ENCODE results near the gene MLH3.
A peak's percentile ranks its signal among the peaks of the same experiment; 100 is the strongest.

The MLH3 gene

DNA sequence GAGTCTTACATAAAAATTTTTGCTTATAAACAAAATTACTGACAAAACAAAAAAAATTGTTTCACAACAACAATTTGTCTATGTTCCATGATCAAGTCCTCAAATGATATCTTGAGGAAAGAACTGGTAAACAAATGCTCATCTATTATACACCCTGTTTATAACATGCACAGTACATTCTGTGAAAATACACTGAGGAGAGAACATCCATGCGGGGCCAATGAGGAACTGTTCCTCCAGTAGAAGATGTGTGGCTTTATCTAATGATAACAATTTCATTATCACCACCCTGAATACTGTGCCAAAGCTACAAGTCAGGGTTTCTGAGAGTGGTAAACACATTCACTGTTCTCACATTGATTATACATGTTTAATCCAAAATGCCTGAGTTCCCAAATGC lies 10.8 kb downstream of the MLH3 start:
- no peak for TF ChIP-seq CTCF (conservative IDR thresholded peaks at IDR 0.05; ENCODE audit: low read length)
- no peak for DNase-seq (ENCODE audit: low read depth)
- no peak overlapping the region for H3K4me3 ChIP-seq (ENCODE audit: low read length)

GRCh38 chr14:75032939-75033338 lies 18.3 kb downstream of the MLH3 start:
- DNase-seq (ENCODE audit: low read depth) = no peak
- H3K4me3 ChIP-seq (ENCODE audit: low read length) = no peak overlapping the region
- no peak for TF ChIP-seq CTCF (conservative IDR thresholded peaks at IDR 0.05; ENCODE audit: low read length)

GRCh38 chr14:75030147-75030546 lies 21.1 kb downstream of the MLH3 start:
- H3K4me3 ChIP-seq (ENCODE audit: low read length) = no peak overlapping the region
- DNase-seq (ENCODE audit: low read depth) = no peak
- no peak for TF ChIP-seq CTCF (conservative IDR thresholded peaks at IDR 0.05; ENCODE audit: low read length)

- TF ChIP-seq CTCF (conservative IDR thresholded peaks at IDR 0.05; ENCODE audit: low read length) = no peak
Measured at GRCh38 chr14:75025876-75026275, 25.4 kb downstream of the MLH3 start.

DNA sequence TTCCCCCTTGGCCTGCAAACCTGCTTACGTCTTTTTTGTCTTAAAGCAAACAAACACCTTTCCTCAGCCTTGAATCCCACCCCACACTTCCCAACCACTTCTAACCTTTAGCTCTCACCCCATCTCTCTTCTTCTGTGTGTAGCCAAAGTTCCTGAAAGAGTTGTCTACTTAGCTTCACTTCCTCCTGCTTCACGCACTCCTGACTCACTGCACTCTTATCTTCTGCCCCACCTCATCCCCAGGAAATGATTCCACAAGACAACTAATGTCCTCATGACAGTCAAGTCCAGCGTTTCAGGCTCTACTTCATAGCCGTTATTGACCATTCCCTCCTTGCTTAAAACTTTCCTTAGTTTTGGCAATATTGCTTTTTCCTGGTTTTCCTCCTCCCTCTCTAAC lies 26.2 kb downstream of the MLH3 start:
- DNase-seq (ENCODE audit: low read depth) = no peak
- no peak for TF ChIP-seq CTCF (conservative IDR thresholded peaks at IDR 0.05; ENCODE audit: low read length)
- H3K4me3 ChIP-seq (ENCODE audit: low read length) = no peak overlapping the region

More at GRCh38 chr14:75025876-75026275, 25.4 kb downstream of the MLH3 start:
- H3K4me3 ChIP-seq (ENCODE audit: low read length) = no peak overlapping the region
- no peak for DNase-seq (ENCODE audit: low read depth)

DNA sequence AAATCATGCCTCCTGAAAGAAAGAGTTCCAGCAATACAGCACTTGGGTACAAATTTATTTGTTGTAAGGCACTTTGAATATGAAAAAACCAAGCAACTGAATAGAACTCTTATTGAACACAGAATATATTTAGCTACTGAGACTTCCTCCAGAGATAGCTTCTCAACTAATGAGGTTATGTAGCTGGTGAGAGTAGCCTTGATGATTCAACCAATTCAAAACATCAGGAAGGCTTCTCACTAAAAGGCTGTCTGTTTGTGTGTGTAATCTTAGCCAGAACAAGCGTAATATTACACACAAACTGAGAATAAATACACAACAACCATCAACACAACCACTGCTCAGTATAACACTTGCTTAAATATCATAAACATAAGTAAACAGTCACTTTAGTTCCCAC lies 28.2 kb downstream of the MLH3 start:
- DNase-seq (ENCODE audit: low read depth) = no peak
- TF ChIP-seq CTCF (conservative IDR thresholded peaks at IDR 0.05; ENCODE audit: low read length) = no peak
- no peak overlapping the region for H3K4me3 ChIP-seq (ENCODE audit: low read length)

DNA sequence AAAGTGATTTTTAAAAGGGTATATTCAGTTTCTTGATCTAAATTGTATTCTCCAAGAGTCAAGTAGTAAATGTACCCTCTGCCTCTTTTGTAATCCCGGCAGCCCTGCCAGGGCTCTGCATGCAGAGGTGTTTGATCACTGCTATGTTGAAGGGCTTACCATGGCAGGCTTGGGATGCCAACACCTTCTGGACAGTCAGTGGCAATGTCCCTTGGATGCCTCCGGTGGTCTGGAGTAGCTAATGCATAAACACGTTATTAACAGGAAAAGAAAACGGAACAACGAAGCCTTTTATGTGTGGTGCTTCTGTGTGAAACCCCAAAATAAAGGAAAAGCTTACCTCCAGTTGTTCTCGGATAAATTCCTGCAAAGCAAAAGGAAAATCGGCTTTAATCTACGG lies 28.6 kb downstream of the MLH3 start:
- no peak overlapping the region for H3K4me3 ChIP-seq (ENCODE audit: low read length)
- peak; percentile 34; the same call in 1 of the 2 replicates for TF ChIP-seq CTCF (conservative IDR thresholded peaks at IDR 0.05; ENCODE audit: low read length)
- DNase-seq (ENCODE audit: low read depth) = no peak
